Activated CD4-positive, alpha-beta T cell treated with anti-CD3 and anti-CD28 coated beads, Interleukin-2, amount 10 ng/mL, durations not matched to agents 7 days and 5 days (primary cell): ENCODE data around the gene ZNF518A. TPM values are rescaled to one million over a fixed set of nuclear protein-coding genes. Genes with fewer than 3 reads are reported as not detected.

Experiments used
- CTCF ChIA-PET: fragments of 350-600 bp; sonication (Branson Sonifier 250); formaldehyde crosslinking; loops from one replicate; lab custom pipeline; 2021; ENCODE audit warnings: antibody characterized with exemption; lab: Charles Lee
- POLR2A ChIA-PET: fragments of 350-600 bp; sonication (Branson Sonifier 250); formaldehyde crosslinking; loops from one replicate; lab custom pipeline; 2021; ENCODE audit warnings: antibody characterized with exemption; lab: Charles Lee
- DNase-seq: peaks from one replicate; pipeline ENCODE4 v3.0.0-alpha.2; 2020
- H3K27ac Mint-ChIP-seq: one replicate; pipeline ENCODE4 v1.8.0; 2021; ENCODE audit warnings: mild to moderate bottlenecking, moderate library complexity, mixed read lengths
- H3K27me3 Mint-ChIP-seq: one replicate; pipeline ENCODE4 v1.8.0; 2021; ENCODE audit warnings: mixed read lengths
- H3K36me3 Mint-ChIP-seq: one replicate; pipeline ENCODE4 v1.8.0; 2021; ENCODE audit warnings: low read depth, mixed read lengths
- H3K4me1 Mint-ChIP-seq: one replicate; pipeline ENCODE4 v1.8.0; 2021; ENCODE audit warnings: mixed read lengths
- H3K4me3 Mint-ChIP-seq: one replicate; pipeline ENCODE4 v1.8.0; 2021; ENCODE audit warnings: mild to moderate bottlenecking, moderate library complexity, mixed read lengths
- H3K9me3 Mint-ChIP-seq: one replicate; pipeline ENCODE4 v1.8.0; 2021; ENCODE audit warnings: mixed read lengths
- total RNA-seq, 2 experiments: library from RNA; stranded (reverse); gene quantifications; one replicate each; pipeline ENCODE4 v1.2.3, GENCODE V29; 2021

ZNF518A gene
- total RNA-seq, 2 experiments from 2014 or later, result 17.8 to 18.9 TPM

DNA sequence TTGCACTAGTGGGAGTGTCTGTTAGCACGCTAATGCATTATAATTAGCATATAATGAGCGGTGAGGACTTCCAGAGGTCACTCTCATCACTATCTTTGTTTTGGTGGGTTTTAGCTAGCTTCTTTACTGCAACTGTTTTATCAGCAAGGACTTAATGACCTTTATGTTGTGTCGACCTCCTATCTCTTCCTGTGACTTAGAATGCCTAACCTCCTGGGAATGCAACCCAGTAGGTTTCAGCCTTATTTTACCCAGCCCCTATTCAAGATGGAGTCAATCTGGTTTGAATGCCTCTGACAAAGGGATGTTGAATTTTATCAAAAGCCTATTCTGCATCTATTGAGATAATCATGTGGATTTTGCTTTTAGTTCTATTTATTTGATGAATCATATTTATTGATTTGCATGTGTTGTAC, 22.5 kb upstream of the ZNF518A start:
- H3K27me3 Mint-ChIP-seq, result peaks cover 70% of the 10 kb centered on the region
- H3K27ac Mint-ChIP-seq, result no peak overlapping the region
- POLR2A ChIA-PET, result no interaction called here
- peaks cover 6% of the 10 kb centered on the region for H3K9me3 Mint-ChIP-seq
- no peak overlapping the region for H3K4me3 Mint-ChIP-seq
- H3K36me3 Mint-ChIP-seq, result no peaks in the 10 kb centered on the region
- H3K4me1 Mint-ChIP-seq, result no peaks in the 10 kb centered on the region
- DNase-seq, result no peak
- CTCF ChIA-PET, result no interaction called here

DNA sequence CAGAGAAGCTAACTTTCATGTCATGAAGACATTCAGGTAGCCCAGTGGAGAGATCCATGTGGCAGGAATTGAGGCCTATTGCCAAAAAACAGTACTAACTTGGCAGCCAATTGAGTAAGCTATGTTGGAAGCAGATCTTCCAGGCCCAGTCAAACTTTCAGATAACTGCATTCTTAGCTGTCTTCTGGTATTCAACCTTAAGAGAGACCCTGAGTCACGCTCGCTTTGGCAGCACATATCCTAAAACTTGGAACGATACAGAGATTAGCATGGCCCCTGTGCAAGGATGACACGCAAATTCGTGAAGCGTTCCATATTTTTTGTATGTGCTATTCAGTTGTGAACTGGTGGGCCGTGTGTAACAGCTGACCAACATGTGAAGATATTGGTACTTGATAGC, 17.6 kb upstream of the ZNF518A start:
- Mint-ChIP-seq H3K4me1 (no peaks in the 10 kb centered on the region), H3K27ac (no peak overlapping the region), H3K4me3 (no peak overlapping the region), H3K27me3 (peaks cover 70% of the 10 kb centered on the region), H3K9me3 (peaks cover 6% of the 10 kb centered on the region), H3K36me3 (no peaks in the 10 kb centered on the region)
- POLR2A ChIA-PET, result no interaction called here
- CTCF ChIA-PET, result interaction anchor here (1.2 kb wide), 1 partner anchor 23 kb away, joined by 4 read pairs; no protein-coding TSS in a partner anchor
- DNase-seq, result no peak

DNA sequence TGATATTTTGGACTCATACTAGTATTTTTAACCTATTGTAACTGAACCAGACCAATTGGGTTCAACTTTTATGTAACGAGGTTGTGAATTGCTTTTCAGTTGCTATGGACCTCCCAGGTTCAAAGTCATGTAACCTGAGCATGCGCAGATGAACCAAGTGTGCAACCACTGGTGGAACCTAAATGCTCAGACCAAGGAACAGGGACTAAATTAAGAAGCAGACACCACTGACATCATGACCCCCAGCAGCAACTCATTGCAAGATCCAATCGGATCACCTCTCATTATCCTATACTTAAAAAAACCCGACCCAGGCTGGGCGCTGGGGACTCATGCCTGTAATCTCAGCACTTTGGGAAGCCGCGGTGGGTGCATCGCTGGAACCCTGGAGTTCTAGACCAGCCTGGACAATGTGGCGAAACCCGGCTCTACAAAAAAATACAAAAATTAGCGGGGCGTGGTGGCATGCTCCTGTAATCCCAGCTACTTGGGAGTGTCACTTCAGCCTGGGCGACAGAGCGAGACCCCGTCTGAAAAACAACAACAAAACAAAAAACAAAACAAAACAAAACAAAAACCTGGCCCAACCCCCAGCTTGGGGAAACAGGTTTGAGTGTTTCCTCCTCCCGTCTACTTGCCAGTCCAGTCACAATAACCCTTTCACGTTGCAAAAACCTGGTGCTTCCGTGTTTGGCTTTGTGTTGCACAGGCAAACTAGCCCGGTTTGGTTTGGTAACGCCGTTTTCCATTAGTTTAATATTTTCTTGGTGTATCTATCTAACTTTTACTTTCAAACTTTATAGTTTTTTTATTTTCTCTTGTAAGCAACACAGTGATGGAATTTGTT, 11.3 kb upstream of the ZNF518A start:
- Mint-ChIP-seq H3K4me3 (no peak overlapping the region), H3K36me3 (no peaks in the 10 kb centered on the region), H3K27ac (no peak overlapping the region), H3K4me1 (no peaks in the 10 kb centered on the region), H3K27me3 (peaks cover 45% of the 10 kb centered on the region), H3K9me3 (no peaks in the 10 kb centered on the region)
- DNase-seq, result no peak
- POLR2A ChIA-PET, result no interaction called here
- CTCF ChIA-PET, result interaction anchor here (0.6 to 1.8 kb wide), 2 partner anchors 11 to 22 kb away, joined by 3 to 5 read pairs; partner anchors contain the start of gene ZNF518A

DNA sequence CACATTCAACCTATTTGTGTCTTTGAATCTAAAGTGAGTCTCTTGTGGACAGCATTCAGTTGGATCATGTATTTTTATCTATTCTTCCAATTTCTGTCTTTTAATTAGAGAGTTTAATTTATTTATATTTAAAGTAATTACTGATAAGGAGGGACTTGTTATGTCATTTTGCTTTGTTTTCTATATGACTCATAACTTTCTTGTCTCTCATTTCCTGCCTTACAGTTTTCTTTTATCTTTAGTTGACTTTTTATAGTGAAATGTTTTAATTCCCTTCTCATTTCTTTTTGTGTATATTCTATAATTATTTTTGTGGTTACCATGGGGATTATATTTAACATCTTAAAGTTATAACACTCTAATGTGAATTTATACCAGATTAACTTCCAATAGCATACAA, 7.3 kb upstream of the ZNF518A start:
- POLR2A ChIA-PET, result no interaction called here
- Mint-ChIP-seq H3K9me3 (no peaks in the 10 kb centered on the region), H3K27ac (no peak overlapping the region), H3K4me1 (peaks cover 4% of the 10 kb centered on the region), H3K4me3 (no peak overlapping the region), H3K36me3 (no peaks in the 10 kb centered on the region), H3K27me3 (peaks cover 42% of the 10 kb centered on the region)
- CTCF ChIA-PET, result interaction anchor here (1.8 kb wide), 1 partner anchor 11 kb away, joined by 5 read pairs; no protein-coding TSS in a partner anchor
- DNase-seq, result no peak

DNA sequence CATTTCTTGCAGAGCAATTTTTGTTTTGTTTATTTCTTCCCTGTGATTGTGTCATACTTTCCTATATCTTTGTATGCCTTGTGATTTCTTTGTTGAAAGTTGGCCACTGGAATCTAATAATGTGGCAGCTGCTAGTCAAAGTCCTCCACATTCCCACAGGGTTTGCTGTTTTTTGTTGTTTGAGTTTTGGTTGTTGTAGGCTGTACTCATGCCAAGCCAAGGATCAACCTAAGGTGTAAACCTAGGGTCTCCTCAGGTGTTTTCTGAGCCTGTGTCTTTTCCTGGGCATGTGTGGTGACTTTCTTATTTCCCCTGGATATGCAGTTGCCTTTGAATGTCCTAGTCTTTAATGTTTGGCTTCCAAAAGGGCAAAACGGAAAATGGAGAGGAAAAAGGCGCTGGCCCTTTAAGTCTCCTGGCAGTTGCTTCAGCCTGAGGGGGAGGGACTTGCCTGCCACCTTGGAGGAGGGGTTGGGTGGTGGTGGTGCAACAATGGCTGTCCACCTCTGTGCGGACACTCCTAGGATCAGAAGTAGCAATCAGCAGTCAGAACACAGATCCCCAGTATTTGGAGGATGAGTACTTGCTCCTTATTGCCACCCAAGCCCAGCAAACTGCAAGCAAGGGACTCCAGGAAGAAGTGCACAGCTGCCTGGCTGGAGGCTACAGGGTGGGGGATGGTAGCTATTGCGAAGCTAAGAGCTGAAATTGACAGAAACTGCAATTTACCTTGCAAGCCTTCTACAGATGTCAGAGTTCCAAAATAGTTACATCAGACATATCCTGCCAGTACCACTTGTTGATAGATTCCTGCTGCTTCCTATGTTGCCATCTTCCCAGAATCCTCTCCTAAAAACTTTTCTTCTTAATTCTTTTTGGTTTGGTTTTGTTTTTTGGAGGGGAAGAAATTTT, 5.6 kb upstream of the ZNF518A start:
- H3K27me3 Mint-ChIP-seq, result peaks cover 52% of the 10 kb centered on the region
- ChIA-PET POLR2A (interaction anchor here (0.5 kb wide), 1 partner anchor 24 kb away, joined by 3 read pairs; no protein-coding TSS in a partner anchor), CTCF (interaction anchor here (1.8 kb wide), 1 partner anchor 10 kb away, joined by 5 read pairs; no protein-coding TSS in a partner anchor)
- H3K4me1 Mint-ChIP-seq, result peaks cover 10% of the 10 kb centered on the region
- H3K27ac Mint-ChIP-seq, result no peak overlapping the region
- no peak overlapping the region for H3K4me3 Mint-ChIP-seq
- peak; percentile 5 for DNase-seq
- H3K36me3 Mint-ChIP-seq, result peaks cover 10% of the 10 kb centered on the region
- H3K9me3 Mint-ChIP-seq, result peaks cover 9% of the 10 kb centered on the region

DNA sequence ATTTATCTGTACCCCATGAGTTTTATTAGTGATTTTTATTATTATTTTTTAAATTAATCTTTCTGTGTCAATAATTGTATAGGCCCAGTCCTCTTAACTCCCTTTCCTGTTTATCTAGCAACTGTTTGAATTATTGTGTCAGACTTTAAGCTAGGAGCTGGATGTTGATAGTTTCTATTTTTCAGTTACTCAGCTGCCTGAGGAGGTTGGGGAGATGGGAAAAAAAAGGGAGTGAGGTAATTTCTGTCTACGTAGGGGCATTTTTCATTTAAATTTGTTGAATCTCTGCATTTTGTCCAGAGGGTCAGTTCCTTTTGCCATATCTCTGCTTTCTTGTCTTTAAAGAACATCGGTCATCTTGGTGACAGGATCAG, 5.0 kb upstream of the ZNF518A start:
- CTCF ChIA-PET, result no interaction called here
- POLR2A ChIA-PET, result no interaction called here
- no peak for DNase-seq
- H3K36me3 Mint-ChIP-seq, result peaks cover 14% of the 10 kb centered on the region
- H3K9me3 Mint-ChIP-seq, result peaks cover 9% of the 10 kb centered on the region
- H3K27ac Mint-ChIP-seq, result no peak overlapping the region
- peaks cover 47% of the 10 kb centered on the region for H3K27me3 Mint-ChIP-seq
- H3K4me1 Mint-ChIP-seq, result peaks cover 14% of the 10 kb centered on the region
- H3K4me3 Mint-ChIP-seq, result no peak overlapping the region

DNA sequence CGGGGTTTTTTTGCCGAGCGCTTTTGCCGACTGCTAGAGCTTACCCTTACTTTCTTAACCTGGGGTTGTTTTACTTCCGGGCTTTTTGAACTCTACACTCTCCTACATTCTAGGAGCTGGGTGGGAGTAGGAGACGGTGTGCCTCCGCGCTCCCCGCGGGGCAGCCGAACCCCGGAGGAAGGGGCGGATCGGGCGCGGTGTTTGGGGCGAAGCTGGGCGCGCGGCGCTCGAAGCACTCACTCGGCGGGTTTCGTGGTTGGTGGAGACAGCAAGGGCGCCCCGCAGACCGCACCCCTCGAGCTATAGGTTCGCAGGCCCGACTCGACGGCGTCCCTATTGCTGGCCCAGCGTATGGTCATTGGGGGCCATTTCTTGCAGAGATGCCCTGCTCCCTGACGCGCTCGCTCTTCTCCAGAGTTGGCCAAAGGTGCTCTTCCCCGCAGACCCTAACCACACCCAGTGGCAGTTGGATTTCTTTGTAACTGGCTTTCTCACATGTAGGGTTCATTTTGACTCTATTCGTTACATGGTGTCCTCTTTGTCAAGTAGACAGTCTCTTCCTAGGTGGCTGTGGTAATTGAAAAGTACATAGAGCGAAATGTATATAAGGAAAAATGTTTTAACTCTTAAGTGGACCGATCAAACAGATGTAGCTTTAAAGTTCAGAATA, 364 bp downstream of the ZNF518A start:
- Mint-ChIP-seq H3K27ac (peak overlapping the region; percentile 99), H3K9me3 (peaks cover 9% of the 10 kb centered on the region), H3K36me3 (peaks cover 46% of the 10 kb centered on the region), H3K27me3 (peaks cover 29% of the 10 kb centered on the region), H3K4me3 (peak overlapping the region; percentile 87), H3K4me1 (peaks cover 28% of the 10 kb centered on the region)
- POLR2A ChIA-PET, result interaction anchor here (0.8 to 1.8 kb wide), 5 partner anchors 37 to 83 kb away, joined by 3 to 23 read pairs (median 3); no protein-coding TSS in a partner anchor
- CTCF ChIA-PET, result interaction anchor here (1.0 to 1.7 kb wide), 8 partner anchors 8 to 72 kb away, joined by 3 to 10 read pairs (median 4); no protein-coding TSS in a partner anchor
- DNase-seq, result peak; percentile 80

DNA sequence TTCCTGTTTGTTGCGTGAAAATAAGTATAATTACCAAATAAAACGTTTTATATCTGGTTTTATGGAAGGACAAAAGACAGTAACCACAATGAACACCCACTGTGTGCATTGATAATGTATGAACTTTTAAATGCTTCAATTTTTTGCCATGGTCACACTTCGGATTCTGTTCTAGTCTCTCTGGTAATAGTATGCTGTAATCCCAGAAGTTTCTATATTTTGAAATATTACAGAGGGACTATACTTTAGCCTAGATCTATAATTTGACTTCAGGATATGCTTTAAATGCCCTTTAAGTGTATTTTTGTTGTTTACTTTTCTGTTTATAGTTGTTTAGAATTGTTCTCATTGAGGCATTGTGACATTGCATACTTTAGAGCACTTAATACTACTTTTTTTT, 1.5 kb downstream of the ZNF518A start:
- Mint-ChIP-seq H3K36me3 (peaks cover 51% of the 10 kb centered on the region), H3K27ac (peak overlapping the region; percentile 99), H3K9me3 (peaks cover 9% of the 10 kb centered on the region), H3K4me1 (peaks cover 32% of the 10 kb centered on the region), H3K4me3 (peak overlapping the region; percentile 87), H3K27me3 (peaks cover 20% of the 10 kb centered on the region)
- DNase-seq, result no peak
- POLR2A ChIA-PET, result no interaction called here
- CTCF ChIA-PET, result no interaction called here

DNA sequence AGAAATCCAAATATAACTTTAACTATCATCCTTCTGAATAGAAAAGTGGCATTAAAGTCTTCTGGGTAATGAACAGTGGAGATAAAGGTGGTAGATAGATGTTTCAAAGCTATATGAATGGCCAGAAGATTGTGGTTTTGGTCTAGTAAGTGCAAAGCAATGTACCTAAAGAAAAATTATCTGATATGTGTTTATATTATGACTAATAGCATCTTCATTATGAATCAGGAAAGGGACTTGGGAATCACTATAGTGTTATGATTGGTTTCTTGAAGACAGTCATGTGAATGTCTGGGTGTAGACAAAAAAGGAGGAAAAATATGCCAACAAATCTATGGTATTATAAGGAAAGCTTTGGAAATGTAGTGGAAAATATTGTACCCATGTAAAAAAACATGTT, 3.0 kb downstream of the ZNF518A start:
- POLR2A ChIA-PET, result no interaction called here
- Mint-ChIP-seq H3K27me3 (peaks cover 8% of the 10 kb centered on the region), H3K36me3 (peaks cover 64% of the 10 kb centered on the region), H3K4me3 (no peak overlapping the region), H3K9me3 (peaks cover 9% of the 10 kb centered on the region), H3K4me1 (peaks cover 46% of the 10 kb centered on the region), H3K27ac (no peak overlapping the region)
- DNase-seq, result no peak
- CTCF ChIA-PET, result interaction anchor here (1.5 kb wide), 1 partner anchor 18 kb away, joined by 3 read pairs; no protein-coding TSS in a partner anchor

DNA sequence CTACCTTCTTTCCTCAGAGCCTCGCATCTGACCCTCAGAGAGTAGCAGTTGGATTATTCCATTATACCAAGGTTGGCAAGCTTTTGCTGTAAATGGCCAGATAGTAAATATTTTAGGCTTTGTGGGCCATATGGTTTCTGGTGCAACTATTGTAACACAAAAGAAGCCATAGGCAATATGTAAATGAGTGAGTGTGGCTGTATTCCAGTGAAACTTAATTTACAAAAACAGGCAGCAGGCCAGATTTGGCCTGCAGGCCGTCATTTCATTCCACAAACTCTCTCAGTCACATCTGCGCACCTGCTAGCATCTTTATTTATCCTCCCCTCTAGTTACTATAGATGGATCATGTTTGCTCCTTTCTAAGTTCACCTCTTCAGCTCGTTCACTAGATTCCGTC, 6.7 kb downstream of the ZNF518A start:
- H3K4me3 Mint-ChIP-seq, result no peak overlapping the region
- no peaks in the 10 kb centered on the region for H3K27me3 Mint-ChIP-seq
- H3K4me1 Mint-ChIP-seq, result peaks cover 27% of the 10 kb centered on the region
- DNase-seq, result no peak
- peaks cover 63% of the 10 kb centered on the region for H3K36me3 Mint-ChIP-seq
- H3K27ac Mint-ChIP-seq, result no peak overlapping the region
- ChIA-PET POLR2A (no interaction called here), CTCF (no interaction called here)
- no peaks in the 10 kb centered on the region for H3K9me3 Mint-ChIP-seq

DNA sequence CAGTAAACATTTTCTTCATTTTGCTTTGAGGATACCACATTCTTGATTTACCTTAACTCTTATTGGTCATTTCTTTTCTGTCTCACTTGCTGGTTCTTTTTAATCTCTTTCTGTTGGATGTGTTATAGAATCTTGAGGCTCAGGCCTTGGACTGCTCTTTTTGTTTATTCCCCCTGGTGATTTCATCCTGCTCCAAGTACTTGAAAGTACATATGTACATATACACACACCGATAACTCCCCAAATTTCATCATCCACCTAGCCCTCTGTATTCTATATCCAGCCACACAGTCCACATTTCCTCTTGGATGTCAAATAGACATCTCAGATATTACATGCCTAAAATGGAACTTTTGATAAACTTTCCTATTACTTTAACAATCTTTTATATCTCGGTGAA, 7.5 kb downstream of the ZNF518A start:
- Mint-ChIP-seq H3K4me1 (peaks cover 23% of the 10 kb centered on the region), H3K27me3 (no peaks in the 10 kb centered on the region), H3K27ac (no peak overlapping the region), H3K4me3 (no peak overlapping the region), H3K36me3 (peaks cover 63% of the 10 kb centered on the region), H3K9me3 (no peaks in the 10 kb centered on the region)
- CTCF ChIA-PET, result interaction anchor here (2.6 kb wide), 1 partner anchor 7 kb away, joined by 10 read pairs; the partner anchor contains the start of gene ZNF518A
- POLR2A ChIA-PET, result interaction anchor here (0.9 kb wide), 1 partner anchor 48 kb away, joined by 4 read pairs; no protein-coding TSS in a partner anchor
- DNase-seq, result no peak

DNA sequence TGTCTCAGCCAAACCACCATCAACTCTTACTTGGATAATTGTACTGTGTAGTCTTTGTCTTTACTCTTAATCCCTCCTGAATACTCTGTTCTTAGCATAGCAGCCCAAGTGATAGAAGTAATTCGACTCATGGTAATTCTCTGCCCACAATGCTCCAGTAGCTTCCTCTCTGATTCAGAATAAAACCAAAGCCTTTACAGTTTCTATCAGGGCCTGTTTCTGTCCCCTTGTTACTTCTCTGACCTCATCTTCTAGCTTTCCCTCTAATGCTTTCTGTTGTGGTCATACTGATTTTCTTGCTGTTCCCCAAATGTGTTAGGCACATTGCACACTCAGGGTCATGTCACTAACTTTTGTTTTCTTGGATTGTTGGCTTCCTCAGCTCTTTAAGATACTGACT, 8.0 kb downstream of the ZNF518A start:
- Mint-ChIP-seq H3K4me3 (no peak overlapping the region), H3K27me3 (no peaks in the 10 kb centered on the region), H3K9me3 (no peaks in the 10 kb centered on the region), H3K27ac (no peak overlapping the region), H3K36me3 (peaks cover 66% of the 10 kb centered on the region), H3K4me1 (peaks cover 23% of the 10 kb centered on the region)
- POLR2A ChIA-PET, result interaction anchor here (0.6 to 0.9 kb wide), 2 partner anchors 18 to 49 kb away, joined by 3 to 4 read pairs; no protein-coding TSS in a partner anchor
- CTCF ChIA-PET, result interaction anchor here (0.6 to 2.6 kb wide), 2 partner anchors 8 to 40 kb away, joined by 3 to 10 read pairs; partner anchors contain the start of gene ZNF518A
- DNase-seq, result no peak
